Tibial nerve (tissue), 4 donors: ENCODE data around the gene E2F4. TPM values are rescaled to one million over a fixed set of nuclear protein-coding genes. Genes with fewer than 3 reads are reported as not detected.

Experiments used
- DNase-seq, 2 donors: peaks; one replicate each; pipeline ENCODE4 v3.0.0-alpha.2; 2019; ENCODE audit warnings: low spot score in 2 of 2
- H3K27ac ChIP-seq, 4 donors: fragments of 200-600 bp; sonication (generic) in 3 of 4; one replicate each; pipeline ENCODE4 v1.5.1; 2017 to 2019; ENCODE audit warnings: mild to moderate bottlenecking in 1 of 4
- H3K27me3 ChIP-seq, 2 donors: fragments of 200-600 bp; sonication (generic) in 1 of 2; one replicate each; pipeline versions ENCODE4 v1.5.1 to v1.6.0; 2017 to 2019
- H3K36me3 ChIP-seq, 3 donors: fragments of 200-600 bp; sonication (generic); one replicate each; pipeline ENCODE4 v1.5.1; 2018 to 2019
- H3K4me1 ChIP-seq, 4 donors: fragments of 200-600 bp; sonication (generic) in 3 of 4; one replicate each; pipeline ENCODE4 v1.5.1; 2017 to 2019
- H3K4me3 ChIP-seq, 4 donors: fragments of 200-600 bp; sonication (generic) in 3 of 4; one replicate each; pipeline ENCODE4 v1.5.1; 2017 to 2019; ENCODE audit warnings: mild to moderate bottlenecking in 1 of 4, moderate library complexity in 1 of 4
- H3K9me3 ChIP-seq, 4 donors: fragments of 200-600 bp; sonication (generic) in 3 of 4; one replicate each; pipeline ENCODE4 v1.5.1; 2017 to 2019
- EP300 ChIP-seq, 2 donors: sonication (generic); formaldehyde crosslinking; IDR thresholded peaks; one replicate each; pipeline ENCODE4 v1.6.1; 2017; ENCODE audit warnings: antibody characterized with exemption in 2 of 2, mild to moderate bottlenecking in 1 of 2
- POLR2A ChIP-seq, 2 donors: fragments of 450-650 bp; IDR thresholded peaks; one replicate each; pipeline ENCODE4 v1.6.1; 2017; ENCODE audit warnings: antibody characterized with exemption in 2 of 2, mild to moderate bottlenecking in 2 of 2, moderate library complexity in 2 of 2
- WGBS, 2 donors: methylation state at CpG; one replicate each; pipeline ENCODE4 v1.1.5; 2018; 5-methylcytosine and 5-hydroxymethylcytosine counted together
- total RNA-seq, 4 donors: library from RNA; depleted of rRNA; stranded (reverse); fragments of >200 nt; gene quantifications; one replicate each; pipeline ENCODE4 v1.1.0, GENCODE V29; 2016
- TF ChIP-seq, protein P1 (sequence below), 5 experiments: fragments of 200-600 bp in 3 of 5; fragments of 450-650 bp in 2 of 5; sonication (generic) in 3 of 5; IDR thresholded peaks; one replicate each; pipeline ENCODE4 v1.5.1; 2016 to 2019; ENCODE audit warnings: antibody characterized with exemption in 5 of 5, mild to moderate bottlenecking in 3 of 5, moderate library complexity in 2 of 5

The E2F4 gene, protein sequence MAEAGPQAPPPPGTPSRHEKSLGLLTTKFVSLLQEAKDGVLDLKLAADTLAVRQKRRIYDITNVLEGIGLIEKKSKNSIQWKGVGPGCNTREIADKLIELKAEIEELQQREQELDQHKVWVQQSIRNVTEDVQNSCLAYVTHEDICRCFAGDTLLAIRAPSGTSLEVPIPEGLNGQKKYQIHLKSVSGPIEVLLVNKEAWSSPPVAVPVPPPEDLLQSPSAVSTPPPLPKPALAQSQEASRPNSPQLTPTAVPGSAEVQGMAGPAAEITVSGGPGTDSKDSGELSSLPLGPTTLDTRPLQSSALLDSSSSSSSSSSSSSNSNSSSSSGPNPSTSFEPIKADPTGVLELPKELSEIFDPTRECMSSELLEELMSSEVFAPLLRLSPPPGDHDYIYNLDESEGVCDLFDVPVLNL
- 100 to 1,000 TPM in 2 of 4 donors, 10 to 100 TPM in 2; 60.1 to 119 (median 99.8) TPM for total RNA-seq

DNA sequence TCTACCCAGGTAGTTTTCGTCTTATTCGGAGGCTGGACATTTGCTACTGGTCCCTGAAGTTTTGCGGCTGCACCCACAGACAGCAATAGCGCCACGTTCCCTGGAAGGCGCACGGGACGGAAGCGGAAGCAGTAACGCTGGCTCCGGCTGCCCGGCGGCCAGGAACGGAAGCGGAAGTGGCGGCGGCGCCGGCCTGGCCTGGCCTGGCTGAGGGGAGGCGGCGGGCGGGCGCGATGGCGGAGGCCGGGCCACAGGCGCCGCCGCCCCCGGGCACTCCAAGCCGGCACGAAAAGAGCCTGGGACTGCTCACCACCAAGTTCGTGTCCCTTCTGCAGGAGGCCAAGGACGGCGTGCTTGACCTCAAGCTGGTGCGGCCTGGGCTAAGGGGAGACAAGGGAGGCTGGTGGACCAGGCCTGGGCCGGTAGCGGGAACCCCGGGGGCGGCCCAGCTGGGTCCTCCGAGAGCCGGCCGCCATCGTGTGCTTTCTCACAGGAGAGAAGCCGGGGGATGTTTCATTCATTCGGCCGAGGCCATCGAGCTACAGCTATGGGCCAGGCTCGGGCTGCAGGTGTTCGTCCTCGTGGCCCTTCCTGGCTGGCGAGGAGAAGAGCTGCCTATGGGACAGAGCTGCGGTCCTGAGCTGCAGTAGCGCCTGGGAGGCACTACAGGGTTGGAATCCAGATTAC is at the start of gene E2F4:
TSS of gene E2F4 (plus strand) at position 161 of the 687 bp plus-strand sequence. CDS start at position 234, 73 bp downstream.
- Histone ChIP-seq H3K27ac (peak within 1 kb of the TSS; percentile 40 to 85 (median 72)), H3K9me3 (no peaks in the 10 kb centered on the region), H3K4me3 (peak within 1 kb of the TSS; percentile 78 to 100 (median 92)), H3K36me3 (peaks cover 2 to 33% (median 20%) of the 10 kb centered on the region in 3 donors), H3K4me1 (peaks cover 0 to 41% (median 17%) of the 10 kb centered on the region in 4 donors), H3K27me3 (no peaks in the 10 kb centered on the region)
- TF ChIP-seq, protein P1, sequence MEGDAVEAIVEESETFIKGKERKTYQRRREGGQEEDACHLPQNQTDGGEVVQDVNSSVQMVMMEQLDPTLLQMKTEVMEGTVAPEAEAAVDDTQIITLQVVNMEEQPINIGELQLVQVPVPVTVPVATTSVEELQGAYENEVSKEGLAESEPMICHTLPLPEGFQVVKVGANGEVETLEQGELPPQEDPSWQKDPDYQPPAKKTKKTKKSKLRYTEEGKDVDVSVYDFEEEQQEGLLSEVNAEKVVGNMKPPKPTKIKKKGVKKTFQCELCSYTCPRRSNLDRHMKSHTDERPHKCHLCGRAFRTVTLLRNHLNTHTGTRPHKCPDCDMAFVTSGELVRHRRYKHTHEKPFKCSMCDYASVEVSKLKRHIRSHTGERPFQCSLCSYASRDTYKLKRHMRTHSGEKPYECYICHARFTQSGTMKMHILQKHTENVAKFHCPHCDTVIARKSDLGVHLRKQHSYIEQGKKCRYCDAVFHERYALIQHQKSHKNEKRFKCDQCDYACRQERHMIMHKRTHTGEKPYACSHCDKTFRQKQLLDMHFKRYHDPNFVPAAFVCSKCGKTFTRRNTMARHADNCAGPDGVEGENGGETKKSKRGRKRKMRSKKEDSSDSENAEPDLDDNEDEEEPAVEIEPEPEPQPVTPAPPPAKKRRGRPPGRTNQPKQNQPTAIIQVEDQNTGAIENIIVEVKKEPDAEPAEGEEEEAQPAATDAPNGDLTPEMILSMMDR (IDR thresholded peaks at IDR 0.05) = peak in 2 of 5 experiments; percentile 18 to 46
- TF ChIP-seq POLR2A (IDR thresholded peaks at IDR 0.05) = peak; percentile 18 to 74
- peak; percentile 93 for TF ChIP-seq EP300 (IDR thresholded peaks at IDR 0.05)
- 0% methylated on average over 24 to 40 of the region's 54 CpGs for WGBS, 2 donors
- peak; percentile 78 for DNase-seq

DNA sequence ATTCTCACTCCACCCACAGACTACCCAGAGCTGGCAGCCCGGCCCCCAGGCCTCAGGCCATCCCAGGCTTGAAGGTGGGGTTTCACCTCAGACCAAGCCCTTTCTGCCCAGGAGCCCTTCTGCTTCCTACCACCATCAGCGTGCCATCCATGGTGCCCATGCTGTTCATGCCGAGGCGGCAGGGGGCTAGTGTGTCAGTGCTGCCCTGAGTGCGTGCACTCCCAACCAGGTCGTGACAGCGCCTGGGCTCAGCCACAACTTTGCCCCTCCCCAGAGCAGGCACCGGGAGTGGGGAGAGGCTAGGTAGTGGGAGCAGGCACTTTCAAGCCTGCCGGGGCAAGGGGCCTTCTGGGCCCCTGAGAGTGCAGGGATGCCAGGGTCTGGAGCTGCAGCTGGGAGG is 49.6 kb upstream of the E2F4 start:
- Histone ChIP-seq H3K9me3 (no peaks in the 10 kb centered on the region), H3K4me1 (no peaks in the 10 kb centered on the region), H3K4me3 (no peak overlapping the region), H3K27me3 (no peaks in the 10 kb centered on the region), H3K27ac (no peak overlapping the region), H3K36me3 (peaks cover 6 to 100% (median 30%) of the 10 kb centered on the region in 3 donors)
- 83 to 93% methylated on average over 5 to 7 of the region's 9 CpGs for WGBS, 2 donors
- DNase-seq = no peak
- TF ChIP-seq, protein P1 (IDR thresholded peaks at IDR 0.05) = no peak
- TF ChIP-seq POLR2A (IDR thresholded peaks at IDR 0.05) (no peak), EP300 (IDR thresholded peaks at IDR 0.05) (no peak)

DNA sequence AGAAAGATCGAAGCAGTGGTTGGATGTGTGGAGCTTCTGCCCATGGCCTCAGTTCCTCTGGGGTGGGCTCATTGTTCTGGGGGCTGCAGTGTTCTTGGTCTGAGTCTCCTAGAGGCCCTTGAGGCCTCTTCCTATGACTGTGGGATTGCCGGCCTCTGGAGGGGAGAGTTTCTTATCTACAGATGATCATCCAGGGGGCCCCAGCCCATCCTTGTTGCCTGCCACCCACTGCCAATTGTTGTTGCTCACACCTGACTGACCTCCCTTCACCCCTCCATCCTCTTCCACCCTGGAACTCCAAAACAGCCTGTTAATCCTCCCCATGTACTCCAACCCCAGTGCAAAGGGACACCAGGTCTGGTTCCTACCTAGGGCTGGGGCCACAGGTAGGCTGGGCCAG is 47.0 kb upstream of the E2F4 start:
- DNase-seq = no peak

DNA sequence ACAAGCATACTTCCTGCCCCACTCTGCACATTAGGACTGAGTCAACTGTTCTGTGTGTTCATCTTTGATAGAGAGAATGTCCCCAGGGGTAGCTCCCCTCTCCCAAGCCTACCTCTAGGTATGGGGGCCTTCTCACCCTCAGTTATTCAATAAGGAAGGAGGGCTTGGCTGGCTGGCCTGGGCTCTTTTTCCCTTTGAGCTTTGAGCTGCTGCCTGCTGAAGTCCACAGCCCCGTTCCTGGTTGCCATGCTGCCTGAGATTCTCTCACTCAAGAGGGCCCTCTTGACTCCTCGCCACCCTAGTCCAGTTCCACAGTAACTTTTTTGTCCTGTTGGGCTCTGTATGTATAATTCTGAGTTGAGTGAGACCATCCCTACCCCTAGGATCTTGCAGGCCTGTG is 46.2 kb upstream of the E2F4 start:
- H3K4me3 ChIP-seq = no peak overlapping the region
- H3K27me3 ChIP-seq = peaks cover 0 to 11% of the 10 kb centered on the region in 2 donors
- no peak overlapping the region for H3K27ac ChIP-seq
- H3K36me3 ChIP-seq = peaks cover 3 to 91% (median 26%) of the 10 kb centered on the region in 3 donors
- TF ChIP-seq, protein P1 (IDR thresholded peaks at IDR 0.05) = no peak
- TF ChIP-seq EP300 (IDR thresholded peaks at IDR 0.05) (no peak), POLR2A (IDR thresholded peaks at IDR 0.05) (no peak)
- no peaks in the 10 kb centered on the region for H3K9me3 ChIP-seq
- 85 to 88% methylated on average over 2 of the region's 2 CpGs for WGBS, 2 donors
- DNase-seq = no peak
- peaks cover 0 to 12% (median 6%) of the 10 kb centered on the region in 4 donors for H3K4me1 ChIP-seq

More for the DNA sequence above, 47.0 kb upstream of the E2F4 start:
- WGBS, 2 donors = 92 to 97% methylated on average over 2 of the region's 2 CpGs
- Histone ChIP-seq H3K4me1 (peaks cover 0 to 4% (median 0%) of the 10 kb centered on the region in 4 donors), H3K27me3 (peaks cover 0 to 6% of the 10 kb centered on the region in 2 donors), H3K36me3 (peaks cover 6 to 99% (median 30%) of the 10 kb centered on the region in 3 donors), H3K9me3 (no peaks in the 10 kb centered on the region), H3K27ac (no peak overlapping the region), H3K4me3 (no peak overlapping the region)
- TF ChIP-seq POLR2A (IDR thresholded peaks at IDR 0.05) = no peak

DNA sequence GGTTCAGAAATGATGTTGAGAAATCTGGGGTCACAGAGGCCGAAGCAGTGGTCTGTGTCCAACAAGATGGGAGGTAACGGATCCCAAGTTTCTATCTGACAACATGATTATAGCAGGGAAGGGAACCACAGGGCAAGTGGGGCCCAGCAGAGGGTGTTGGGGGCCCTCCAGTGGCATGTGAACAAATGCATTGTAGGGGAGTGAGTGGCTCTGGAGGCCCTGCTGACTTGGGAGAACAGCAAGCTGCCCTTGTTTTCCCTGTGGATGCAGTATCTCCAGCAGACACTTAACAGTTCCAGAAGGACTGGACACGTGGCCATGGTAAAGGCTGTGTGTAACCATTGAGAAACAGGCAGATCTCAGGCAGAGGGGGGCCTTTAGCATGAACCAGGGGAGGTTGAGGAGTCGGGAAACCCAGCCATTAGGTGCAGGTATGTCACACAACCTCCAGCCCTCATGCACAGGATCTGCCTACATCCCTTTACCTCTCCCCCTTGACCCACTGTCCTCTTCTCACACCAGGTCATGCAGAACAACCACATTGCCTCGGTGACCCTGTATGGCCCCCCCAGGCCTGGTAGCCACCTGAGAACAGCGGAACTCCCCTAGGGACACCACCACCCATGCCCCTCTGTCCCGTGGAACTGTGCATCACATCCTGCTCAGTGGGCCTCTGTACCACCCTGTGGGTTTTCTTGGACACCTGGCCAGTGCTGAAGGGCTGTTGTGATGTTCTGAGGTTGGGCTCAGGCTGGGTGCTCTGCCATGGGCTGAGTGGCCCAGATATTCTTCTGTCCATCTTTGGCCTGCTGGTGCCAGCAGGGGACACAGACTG is 45.2 kb upstream of the E2F4 start:
- Histone ChIP-seq H3K27me3 (peaks cover 0 to 16% of the 10 kb centered on the region in 2 donors), H3K36me3 (peaks cover 0 to 81% (median 19%) of the 10 kb centered on the region in 3 donors), H3K27ac (no peak overlapping the region), H3K4me3 (no peak overlapping the region), H3K4me1 (peaks cover 0 to 20% (median 7%) of the 10 kb centered on the region in 4 donors), H3K9me3 (no peaks in the 10 kb centered on the region)
- TF ChIP-seq EP300 (IDR thresholded peaks at IDR 0.05) = no peak
- TF ChIP-seq, protein P1 (IDR thresholded peaks at IDR 0.05) = no peak
- TF ChIP-seq POLR2A (IDR thresholded peaks at IDR 0.05) = no peak
- DNase-seq = no peak
- 78 to 84% methylated on average over 7 of the region's 7 CpGs for WGBS, 2 donors
